ENCODE data around the gene ANGPTL4.

Gene ANGPTL4

DNA sequence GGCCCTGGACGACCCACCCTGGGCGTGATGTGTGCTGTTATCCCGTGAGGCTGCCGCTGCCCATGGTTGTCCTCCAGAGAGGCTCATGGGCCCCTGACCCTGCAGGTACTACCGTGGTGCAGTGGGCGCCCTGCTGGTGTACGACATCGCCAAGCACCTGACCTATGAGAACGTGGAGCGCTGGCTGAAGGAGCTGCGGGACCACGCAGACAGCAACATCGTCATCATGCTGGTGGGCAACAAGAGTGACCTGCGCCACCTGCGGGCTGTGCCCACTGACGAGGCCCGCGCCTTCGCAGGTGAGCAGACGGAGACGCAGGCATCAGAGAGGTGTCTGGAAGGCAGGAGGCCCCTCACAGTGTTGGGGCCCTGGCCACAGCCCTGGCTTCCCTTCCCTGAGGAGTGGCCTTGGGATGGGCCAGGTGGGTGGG is 38.0 kb downstream of the ANGPTL4 start:
- H3K9me2 ChIP-seq (ENCODE audit: low read depth, low read length), result no peaks in the 10 kb centered on the region
- H3K9me3 ChIP-seq (ENCODE audit: low read length), result no peaks in the 10 kb centered on the region
- no peak overlapping the region for H3K4me3 ChIP-seq (ENCODE audit: low read depth, low read length, poor library complexity, severe bottlenecking)
- no peaks in the 10 kb centered on the region for H3K79me2 ChIP-seq (ENCODE audit: insufficient read depth, low read length)
- H3K4me2 ChIP-seq (ENCODE audit: low read length), result no peak overlapping the region
- H3K4me1 ChIP-seq (ENCODE audit: insufficient read depth, low read length, severe bottlenecking), result no peaks in the 10 kb centered on the region
- no peaks in the 10 kb centered on the region for H3K27me3 ChIP-seq (ENCODE audit: insufficient read depth, low read length)
- H4K20me1 ChIP-seq (ENCODE audit: insufficient read depth, low read length), result no peaks in the 10 kb centered on the region
- no peak overlapping the region for H3K27ac ChIP-seq (ENCODE audit: low read depth, low read length, poor library complexity, severe bottlenecking)
- H3K9ac ChIP-seq (ENCODE audit: low read length), result no peak overlapping the region
- TF ChIP-seq, protein P1, sequence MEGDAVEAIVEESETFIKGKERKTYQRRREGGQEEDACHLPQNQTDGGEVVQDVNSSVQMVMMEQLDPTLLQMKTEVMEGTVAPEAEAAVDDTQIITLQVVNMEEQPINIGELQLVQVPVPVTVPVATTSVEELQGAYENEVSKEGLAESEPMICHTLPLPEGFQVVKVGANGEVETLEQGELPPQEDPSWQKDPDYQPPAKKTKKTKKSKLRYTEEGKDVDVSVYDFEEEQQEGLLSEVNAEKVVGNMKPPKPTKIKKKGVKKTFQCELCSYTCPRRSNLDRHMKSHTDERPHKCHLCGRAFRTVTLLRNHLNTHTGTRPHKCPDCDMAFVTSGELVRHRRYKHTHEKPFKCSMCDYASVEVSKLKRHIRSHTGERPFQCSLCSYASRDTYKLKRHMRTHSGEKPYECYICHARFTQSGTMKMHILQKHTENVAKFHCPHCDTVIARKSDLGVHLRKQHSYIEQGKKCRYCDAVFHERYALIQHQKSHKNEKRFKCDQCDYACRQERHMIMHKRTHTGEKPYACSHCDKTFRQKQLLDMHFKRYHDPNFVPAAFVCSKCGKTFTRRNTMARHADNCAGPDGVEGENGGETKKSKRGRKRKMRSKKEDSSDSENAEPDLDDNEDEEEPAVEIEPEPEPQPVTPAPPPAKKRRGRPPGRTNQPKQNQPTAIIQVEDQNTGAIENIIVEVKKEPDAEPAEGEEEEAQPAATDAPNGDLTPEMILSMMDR (IDR thresholded peaks at IDR 0.05; ENCODE audit: low read length), result no peak
- no peak for TF ChIP-seq EZH2 (IDR thresholded peaks at IDR 0.05; ENCODE audit: borderline replicate concordance, low read length)
- H2AFZ ChIP-seq (ENCODE audit: low read length), result no peak overlapping the region
- H3K36me3 ChIP-seq (ENCODE audit: insufficient read depth, low read length), result peaks cover 24% of the 10 kb centered on the region; the same call in 1 of the 2 replicates
- H3F3A ChIP-seq (ENCODE audit: insufficient read depth, low read length), result no peaks in the 10 kb centered on the region

DNA sequence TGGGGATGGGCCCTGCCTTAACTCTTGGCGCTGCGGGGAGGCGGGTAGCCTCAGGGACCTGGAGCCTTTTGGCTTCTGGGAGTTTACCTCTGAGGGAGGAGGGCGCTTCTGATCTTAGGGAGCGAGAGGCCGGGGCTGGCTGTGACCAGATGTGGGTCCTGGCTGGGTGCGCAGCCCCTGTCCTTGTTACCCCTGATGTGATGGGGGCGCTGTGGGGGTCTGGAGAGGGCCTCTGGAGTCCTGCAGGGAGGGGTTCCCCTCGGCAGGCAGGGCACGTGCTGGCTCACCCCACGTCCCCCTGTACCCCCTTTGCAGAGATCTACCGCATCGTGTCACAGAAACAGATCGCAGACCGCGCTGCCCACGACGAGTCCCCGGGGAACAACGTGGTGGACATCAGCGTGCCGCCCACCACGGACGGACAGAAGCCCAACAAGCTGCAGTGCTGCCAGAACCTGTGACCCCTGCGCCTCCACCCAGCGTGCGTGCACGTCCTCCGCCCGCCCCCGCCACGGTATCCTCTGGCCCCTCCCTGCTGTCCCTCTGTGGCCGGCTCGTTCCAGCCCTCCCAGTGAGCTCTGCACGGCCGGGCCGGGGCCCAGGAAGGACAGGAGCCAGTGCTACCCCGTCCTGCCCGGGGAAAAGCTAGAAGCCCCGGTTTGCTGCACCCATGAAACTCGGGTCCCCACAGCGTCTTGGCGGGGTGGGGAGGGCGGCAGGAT is 39.3 kb downstream of the ANGPTL4 start:
- Histone ChIP-seq H3K9me2 (ENCODE audit: low read depth, low read length) (no peaks in the 10 kb centered on the region), H4K20me1 (ENCODE audit: insufficient read depth, low read length) (no peaks in the 10 kb centered on the region), H3K27ac (ENCODE audit: low read depth, low read length, poor library complexity, severe bottlenecking) (no peak overlapping the region), H3K9ac (ENCODE audit: low read length) (no peak overlapping the region), H3K4me3 (ENCODE audit: low read depth, low read length, poor library complexity, severe bottlenecking) (no peak overlapping the region), H2AFZ (ENCODE audit: low read length) (no peak overlapping the region), H3K9me3 (ENCODE audit: low read length) (no peaks in the 10 kb centered on the region), H3K27me3 (ENCODE audit: insufficient read depth, low read length) (no peaks in the 10 kb centered on the region), H3K4me1 (ENCODE audit: insufficient read depth, low read length, severe bottlenecking) (no peaks in the 10 kb centered on the region), H3K4me2 (ENCODE audit: low read length) (no peak overlapping the region), H3K79me2 (ENCODE audit: insufficient read depth, low read length) (no peaks in the 10 kb centered on the region), H3F3A (ENCODE audit: insufficient read depth, low read length) (no peaks in the 10 kb centered on the region), H3K36me3 (ENCODE audit: insufficient read depth, low read length) (peaks cover 24% of the 10 kb centered on the region; the same call in 1 of the 2 replicates)
- TF ChIP-seq EZH2 (IDR thresholded peaks at IDR 0.05; ENCODE audit: borderline replicate concordance, low read length), result no peak
- TF ChIP-seq, protein P1 (IDR thresholded peaks at IDR 0.05; ENCODE audit: low read length), result no peak

DNA sequence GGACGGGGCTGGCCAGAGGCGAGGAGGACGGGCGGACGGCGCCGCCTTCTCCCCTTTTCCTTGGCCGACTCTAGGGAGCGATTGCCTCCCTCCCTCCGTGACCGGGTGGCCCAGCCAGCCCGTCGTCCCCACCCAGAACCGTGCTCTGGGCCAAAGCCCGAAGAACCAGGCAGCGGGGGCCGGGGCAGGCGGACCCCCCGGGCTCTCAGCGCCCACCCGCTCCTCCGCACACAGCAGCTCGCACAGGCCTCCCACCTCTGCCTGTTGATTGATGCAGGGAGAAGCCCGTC is 39.8 kb downstream of the ANGPTL4 start:
- H3K4me3 ChIP-seq (ENCODE audit: low read depth, low read length, poor library complexity, severe bottlenecking), result no peak overlapping the region
- no peak overlapping the region for H3K9ac ChIP-seq (ENCODE audit: low read length)
- H2AFZ ChIP-seq (ENCODE audit: low read length), result no peak overlapping the region
- no peaks in the 10 kb centered on the region for H3K4me1 ChIP-seq (ENCODE audit: insufficient read depth, low read length, severe bottlenecking)
- H3K27ac ChIP-seq (ENCODE audit: low read depth, low read length, poor library complexity, severe bottlenecking), result no peak overlapping the region
- H3K4me2 ChIP-seq (ENCODE audit: low read length), result no peak overlapping the region
- no peaks in the 10 kb centered on the region for H3K79me2 ChIP-seq (ENCODE audit: insufficient read depth, low read length)
- H4K20me1 ChIP-seq (ENCODE audit: insufficient read depth, low read length), result no peaks in the 10 kb centered on the region
- peaks cover 24% of the 10 kb centered on the region; the same call in 1 of the 2 replicates for H3K36me3 ChIP-seq (ENCODE audit: insufficient read depth, low read length)
- TF ChIP-seq, protein P1 (IDR thresholded peaks at IDR 0.05; ENCODE audit: low read length), result no peak
- no peak for TF ChIP-seq EZH2 (IDR thresholded peaks at IDR 0.05; ENCODE audit: borderline replicate concordance, low read length)
- H3K9me2 ChIP-seq (ENCODE audit: low read depth, low read length), result no peaks in the 10 kb centered on the region
- no peaks in the 10 kb centered on the region for H3F3A ChIP-seq (ENCODE audit: insufficient read depth, low read length)
- H3K9me3 ChIP-seq (ENCODE audit: low read length), result no peaks in the 10 kb centered on the region
- H3K27me3 ChIP-seq (ENCODE audit: insufficient read depth, low read length), result no peaks in the 10 kb centered on the region
